ENCODE data around the gene DNAJC13. TPM values are rescaled to one million over a fixed set of nuclear protein-coding genes. Genes with fewer than 3 reads are reported as not detected.

The DNAJC13 gene
- total and polyA plus RNA-seq, 2 donors (not counting 3 experiments of a cell fraction or from before 2014, with no cell fraction given), result 14.3 to 71.7 TPM

DNA sequence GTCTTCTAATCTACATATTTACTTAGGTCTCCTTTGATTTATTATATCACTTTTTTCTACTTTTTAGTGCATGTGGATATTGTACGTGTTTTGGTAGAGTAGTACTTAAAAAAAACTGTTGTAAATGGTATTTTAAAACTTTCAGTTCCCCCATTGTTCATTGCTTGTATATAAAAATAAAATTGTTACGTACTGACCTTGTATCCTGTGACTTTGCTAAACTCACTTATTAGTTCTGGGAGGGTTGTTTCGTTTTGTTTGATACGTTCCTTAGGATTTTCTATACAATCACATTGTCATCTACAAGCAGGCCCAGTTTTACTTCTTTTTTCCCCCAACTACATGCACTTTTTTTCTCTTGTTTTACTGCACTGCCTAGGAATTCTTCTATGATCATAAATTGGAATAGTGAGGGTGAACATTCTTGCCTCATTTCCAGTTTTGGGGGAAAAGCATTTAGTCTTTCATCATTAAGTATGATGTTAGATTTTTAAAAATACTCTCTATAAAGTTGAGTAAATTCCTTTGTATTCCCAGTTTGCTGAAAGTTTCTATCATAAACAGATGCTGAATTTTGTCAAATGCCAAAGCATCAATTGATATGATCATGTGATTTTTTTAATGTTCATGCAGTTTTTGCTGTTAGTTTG is 146.2 kb downstream of the DNAJC13 start:
- H3K27ac ChIP-seq (ENCODE audit: insufficient read depth, low read depth, low read length), result no peak overlapping the region
- no peak overlapping the region for H3K4me2 ChIP-seq (ENCODE audit: insufficient read depth, low read length)
- no peak overlapping the region for H2AFZ ChIP-seq (ENCODE audit: low read depth, low read length)
- no peak overlapping the region for H3K9ac ChIP-seq (replicated peaks; ENCODE audit: extremely low read depth, insufficient read depth, low read length)
- no peaks in the 10 kb centered on the region for H3K9me1 ChIP-seq (replicated peaks; ENCODE audit: control insufficient read depth, extremely low read depth, insufficient read depth, low read length)
- dilution Hi-C loops (cut with MboI; ENCODE audit: extremely low pct_ligation_motif_present, low sequenced_read_pairs), result no loop called here
- TF ChIP-seq MAX (IDR thresholded peaks at IDR 0.05; ENCODE audit: insufficient read depth, insufficient read length), result no peak
- ChIA-PET CTCF (no interaction called here), POLR2A (no interaction called here)
- H3K9me3 ChIP-seq (replicated peaks; ENCODE audit: control insufficient read depth, insufficient read depth, low read length), result no peaks in the 10 kb centered on the region
- no peak overlapping the region for H3K4me3 ChIP-seq (replicated peaks in 1 of 3; ENCODE audit: insufficient read depth in 1 of 3, low read depth in 1 of 3, low read length in 3 of 3)
- FAIRE-seq (no peak), DNase-seq (ENCODE audit: low read depth, low spot score) (no peak)
- intact Hi-C loops (cut with micrococcal nuclease), result no loop called here
- H3K4me1 ChIP-seq (ENCODE audit: control insufficient read depth, extremely low read depth, insufficient read depth, low read length), result no peaks in the 10 kb centered on the region
- no peaks in the 10 kb centered on the region for H3K36me3 ChIP-seq (ENCODE audit: control insufficient read depth in 2 of 2, extremely low read depth in 1 of 2, insufficient read depth in 2 of 2, low read length in 2 of 2)
- H3K27me3 ChIP-seq (ENCODE audit: control insufficient read depth in 2 of 2, insufficient read depth in 2 of 2, low read length in 2 of 2), result no peaks in the 10 kb centered on the region
- BruUV-seq (replicated peaks), result no TSS peak
- H3K79me2 ChIP-seq (ENCODE audit: control insufficient read depth, insufficient read depth, low read length), result no peaks in the 10 kb centered on the region
- H4K20me1 ChIP-seq (replicated peaks; ENCODE audit: control insufficient read depth, extremely low read depth, insufficient read depth, low read length), result no peaks in the 10 kb centered on the region

DNA sequence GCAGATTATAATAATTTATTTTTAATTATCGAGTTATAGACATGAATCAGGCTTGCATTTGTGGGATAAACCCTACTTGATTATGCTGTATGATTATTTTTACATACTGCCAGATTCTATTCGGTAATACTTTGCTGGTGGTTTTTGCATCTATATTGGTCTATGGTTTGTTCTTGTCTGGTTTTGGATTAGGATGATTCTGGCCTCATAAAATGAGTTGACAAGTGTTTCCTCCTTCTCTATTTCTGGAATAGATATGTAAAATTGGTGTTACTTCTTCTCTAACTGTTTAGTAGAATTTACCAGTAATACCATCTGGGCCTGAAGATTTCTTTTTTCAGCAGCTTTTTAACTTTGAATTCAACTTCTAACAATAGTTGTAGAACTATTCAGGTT is 146.8 kb downstream of the DNAJC13 start:
- H2AFZ ChIP-seq (ENCODE audit: low read depth, low read length), result no peak overlapping the region
- H3K4me1 ChIP-seq (ENCODE audit: control insufficient read depth, extremely low read depth, insufficient read depth, low read length), result no peaks in the 10 kb centered on the region
- H3K9me1 ChIP-seq (replicated peaks; ENCODE audit: control insufficient read depth, extremely low read depth, insufficient read depth, low read length), result no peaks in the 10 kb centered on the region
- H3K9ac ChIP-seq (replicated peaks; ENCODE audit: extremely low read depth, insufficient read depth, low read length), result no peak overlapping the region
- H3K79me2 ChIP-seq (ENCODE audit: control insufficient read depth, insufficient read depth, low read length), result no peaks in the 10 kb centered on the region
- no peaks in the 10 kb centered on the region for H3K9me3 ChIP-seq (replicated peaks; ENCODE audit: control insufficient read depth, insufficient read depth, low read length)
- POLR2A ChIA-PET, result no interaction called here
- H3K36me3 ChIP-seq (ENCODE audit: control insufficient read depth in 2 of 2, extremely low read depth in 1 of 2, insufficient read depth in 2 of 2, low read length in 2 of 2), result no peaks in the 10 kb centered on the region
- FAIRE-seq (no peak), DNase-seq (ENCODE audit: low read depth, low spot score) (no peak)
- H3K4me2 ChIP-seq (ENCODE audit: insufficient read depth, low read length), result no peak overlapping the region
- H3K27me3 ChIP-seq (ENCODE audit: control insufficient read depth in 2 of 2, insufficient read depth in 2 of 2, low read length in 2 of 2), result no peaks in the 10 kb centered on the region
- TF ChIP-seq CTCF (IDR thresholded peaks at IDR 0.05; ENCODE audit: extremely low read depth in 1 of 2, insufficient read depth in 1 of 2, low read depth in 1 of 2, low read length in 2 of 2) (no peak), POLR2A (IDR thresholded peaks at IDR 0.05; ENCODE audit: low read depth, low read length) (no peak), EZH2 (IDR thresholded peaks at IDR 0.05; ENCODE audit: borderline replicate concordance, low read depth, low read length, severe bottlenecking) (no peak), GATA2 (IDR thresholded peaks at IDR 0.05; ENCODE audit: insufficient read depth, insufficient read length, low read depth, low read length) (no peak), JUN (IDR thresholded peaks at IDR 0.05; ENCODE audit: borderline replicate concordance, insufficient read depth, insufficient read length, low read depth) (no peak), POLR2AphosphoS5 (IDR thresholded peaks at IDR 0.05; ENCODE audit: insufficient read depth, low read depth, low read length) (no peak), MAX (IDR thresholded peaks at IDR 0.05; ENCODE audit: insufficient read depth, insufficient read length) (no peak)
- dilution Hi-C loops (cut with MboI; ENCODE audit: extremely low pct_ligation_motif_present, low sequenced_read_pairs) (no loop called here), intact Hi-C loops (cut with micrococcal nuclease) (no loop called here)
- CTCF ChIA-PET, result no interaction called here
- H3K4me3 ChIP-seq (replicated peaks in 1 of 3; ENCODE audit: insufficient read depth in 1 of 3, low read depth in 1 of 3, low read length in 3 of 3), result no peak overlapping the region
- no TSS peak for BruUV-seq (replicated peaks)
- no peak overlapping the region for H3K27ac ChIP-seq (ENCODE audit: insufficient read depth, low read depth, low read length)
- no peaks in the 10 kb centered on the region for H4K20me1 ChIP-seq (replicated peaks; ENCODE audit: control insufficient read depth, extremely low read depth, insufficient read depth, low read length)
